Measurements from ENCODE around the gene GPSM1. TPM values are rescaled to one million over a fixed set of nuclear protein-coding genes. Genes with fewer than 3 reads are reported as not detected.

Gene GPSM1
- polyA plus RNA-seq, 1 of the 3 experiments (the other 2 are of a cell fraction), result 26.7 TPM

GRCh38 chr9:136383436-136383835 lies 56.1 kb downstream of the GPSM1 start (continued):
- no peak for TF ChIP-seq RXRA (IDR thresholded peaks at IDR 0.05; ENCODE audit: borderline replicate concordance, low read depth)
- TF ChIP-seq TCF12 (IDR thresholded peaks at IDR 0.05), result no peak
- no peak for TF ChIP-seq FOSL2 (IDR thresholded peaks at IDR 0.05; ENCODE audit: borderline replicate concordance, low read depth)
- TF ChIP-seq CTCF (IDR thresholded peaks at IDR 0.05), result no peak
- no peak for TF ChIP-seq NRF1 (IDR thresholded peaks at IDR 0.05; ENCODE audit: low read depth, low read length)
- TF ChIP-seq SMC3 (IDR thresholded peaks at IDR 0.05; ENCODE audit: low read depth, low read length), result no peak
- no peak for TF ChIP-seq POLR2AphosphoS5 (IDR thresholded peaks at IDR 0.05; ENCODE audit: low read depth, low read length)
- TF ChIP-seq MXI1 (IDR thresholded peaks at IDR 0.05; ENCODE audit: low read depth, low read length), result no peak

- CTCF ChIA-PET, result interaction anchor here (0.9 to 1.9 kb wide), 5 partner anchors 10 to 247 kb away, joined by 3 to 5 read pairs (median 3); partner anchors contain the start of gene CARD9
- Histone ChIP-seq H3K9ac (no peak overlapping the region), H3K9me2 (no peaks in the 10 kb centered on the region), H2AFZ (ENCODE audit: low read depth) (no peak overlapping the region), H3K4me1 (ENCODE audit: control insufficient read depth in 1 of 2, insufficient read depth in 2 of 2, low read depth in 1 of 2, low read length in 1 of 2) (no peaks in the 10 kb centered on the region), H3K9me3 (no peaks in the 10 kb centered on the region), H3K4me3 (ENCODE audit: low read depth in 2 of 2, low read length in 1 of 2) (no peak overlapping the region), H3K27ac (ENCODE audit: low read depth in 2 of 2, low read length in 1 of 2) (no peak overlapping the region), H3K27me3 (ENCODE audit: insufficient read depth) (no peaks in the 10 kb centered on the region), H3K4me2 (no peak overlapping the region), H4K20me1 (ENCODE audit: insufficient read depth) (no peaks in the 10 kb centered on the region), H3K36me3 (replicated peaks in 1 of 2; ENCODE audit: control insufficient read depth in 1 of 2, insufficient read depth in 2 of 2, low read length in 1 of 2) (peaks cover 25 to 68% of the 10 kb centered on the region in 2 experiments), H3K79me2 (ENCODE audit: insufficient read depth) (no peaks in the 10 kb centered on the region), H3F3A (replicated peaks; ENCODE audit: insufficient read depth) (peaks cover 10% of the 10 kb centered on the region)
- DNase-seq, result no peak
- POLR2A ChIA-PET, result interaction anchor here (3.0 kb wide), 1 partner anchor 19 kb away, joined by 11 read pairs; no protein-coding TSS in a partner anchor
- TF ChIP-seq FOXJ3 (CRISPR knock-in tag; IDR thresholded peaks at IDR 0.05), result no peak
- no peak for TF ChIP-seq RCOR1 (IDR thresholded peaks at IDR 0.05; ENCODE audit: low read length)
- no peak for TF ChIP-seq GATA2 (CRISPR knock-in tag; IDR thresholded peaks at IDR 0.05)
- no peak for TF ChIP-seq FOXM1 (IDR thresholded peaks at IDR 0.05; ENCODE audit: low read depth)
- TF ChIP-seq TAF1 (IDR thresholded peaks at IDR 0.05; ENCODE audit: borderline replicate concordance, low read depth, low read length), result no peak
- no peak for TF ChIP-seq SIN3A (IDR thresholded peaks at IDR 0.05; ENCODE audit: borderline replicate concordance, low read depth, low read length)
- TF ChIP-seq RFX5 (IDR thresholded peaks at IDR 0.05; ENCODE audit: low read length), result no peak
- no peak for TF ChIP-seq ELF1 (IDR thresholded peaks at IDR 0.05)
- 94% methylated on average over 11 of the region's 11 CpGs for WGBS (ENCODE audit: low lambda C conversion rate)
Observed at GRCh38 chr9:136385015-136385414, 57.7 kb downstream of the GPSM1 start.

- no peak for DNase-seq
Observed at GRCh38 chr9:136386018-136386417, 58.7 kb downstream of the GPSM1 start.

More at GRCh38 chr9:136386018-136386417, 58.7 kb downstream of the GPSM1 start:
- Histone ChIP-seq H3K4me1 (ENCODE audit: control insufficient read depth in 1 of 2, insufficient read depth in 2 of 2, low read depth in 1 of 2, low read length in 1 of 2) (no peaks in the 10 kb centered on the region), H3K9me3 (no peaks in the 10 kb centered on the region), H2AFZ (ENCODE audit: low read depth) (no peak overlapping the region), H3K27me3 (ENCODE audit: insufficient read depth) (no peaks in the 10 kb centered on the region), H3K36me3 (replicated peaks in 1 of 2; ENCODE audit: control insufficient read depth in 1 of 2, insufficient read depth in 2 of 2, low read length in 1 of 2) (peaks cover 28 to 60% of the 10 kb centered on the region in 2 experiments), H3K27ac (ENCODE audit: low read depth in 2 of 2, low read length in 1 of 2) (no peak overlapping the region), H4K20me1 (ENCODE audit: insufficient read depth) (no peaks in the 10 kb centered on the region), H3K4me3 (ENCODE audit: low read depth in 2 of 2, low read length in 1 of 2) (no peak overlapping the region), H3F3A (replicated peaks; ENCODE audit: insufficient read depth) (peaks cover 10% of the 10 kb centered on the region), H3K79me2 (ENCODE audit: insufficient read depth) (no peaks in the 10 kb centered on the region), H3K4me2 (no peak overlapping the region), H3K9ac (no peak overlapping the region), H3K9me2 (no peaks in the 10 kb centered on the region)
- POLR2A ChIA-PET, result interaction anchor here (3.0 kb wide), 1 partner anchor 20 kb away, joined by 11 read pairs; no protein-coding TSS in a partner anchor
- WGBS (ENCODE audit: low lambda C conversion rate), result 92% methylated on average over 13 of the region's 13 CpGs
- TF ChIP-seq RCOR1 (IDR thresholded peaks at IDR 0.05; ENCODE audit: low read length) (no peak), TEAD4 (IDR thresholded peaks at IDR 0.05; ENCODE audit: borderline replicate concordance, insufficient read depth) (no peak), NRF1 (IDR thresholded peaks at IDR 0.05; ENCODE audit: low read depth, low read length) (no peak), SIN3A (IDR thresholded peaks at IDR 0.05; ENCODE audit: borderline replicate concordance, low read depth, low read length) (no peak), SMC3 (IDR thresholded peaks at IDR 0.05; ENCODE audit: low read depth, low read length) (no peak), MXI1 (IDR thresholded peaks at IDR 0.05; ENCODE audit: low read depth, low read length) (no peak)
- CTCF ChIA-PET, result interaction anchor here (0.7 to 1.5 kb wide), 5 partner anchors 17 to 246 kb away, joined by 3 to 6 read pairs (median 3); partner anchors contain the start of gene DNLZ

All from SK-N-SH (cell line).